Small intestine (tissue), 7 donors: ENCODE data around the gene NADK. TPM values are rescaled to one million over a fixed set of nuclear protein-coding genes. Genes with fewer than 3 reads are reported as not detected.
A peak's percentile ranks its signal among the peaks of the same experiment; 100 is the strongest.

Experiments used
- DNase-seq, 2 donors: peaks; one replicate each; pipeline versions ENCODE4 v3.0.0 to v3.0.0-alpha.2; 2013
- FAIRE-seq: peaks from 2 replicates; lab custom pipeline; 2012; peaks lifted over from hg19 to GRCh38; lab: Jason Lieb, UNC
- H3K27ac ChIP-seq, 3 donors: one replicate each; pipeline ENCODE4 v1.5.1; 2013; ENCODE audit warnings: low read length in 2 of 3, mild to moderate bottlenecking in 2 of 3, control low read depth in 1 of 3, inconsistent platforms in 1 of 3, low read depth in 1 of 3, moderate library complexity in 1 of 3
- H3K27me3 ChIP-seq, 3 donors: one replicate each; pipeline ENCODE4 v1.6.1; 2013; ENCODE audit warnings: low read length in 3 of 3, inconsistent platforms in 1 of 3; ENCODE audit not compliant: control insufficient read depth in 3 of 3, insufficient read depth in 3 of 3
- H3K36me3 ChIP-seq, 3 donors: one replicate each; pipeline ENCODE4 v1.6.1; 2013; ENCODE audit warnings: low read length in 3 of 3, inconsistent platforms in 1 of 3, low read depth in 1 of 3, mild to moderate bottlenecking in 1 of 3, moderate library complexity in 1 of 3; ENCODE audit not compliant: control insufficient read depth in 3 of 3, insufficient read depth in 2 of 3
- H3K4me1 ChIP-seq, 3 donors: one replicate each; pipeline ENCODE4 v1.6.1; 2013; ENCODE audit warnings: low read length in 2 of 3, inconsistent platforms in 1 of 3, low read depth in 1 of 3, mild to moderate bottlenecking in 1 of 3, moderate library complexity in 1 of 3; ENCODE audit not compliant: control insufficient read depth in 3 of 3, insufficient read depth in 2 of 3
- H3K4me3 ChIP-seq, 3 donors: one replicate each; pipeline ENCODE4 v1.5.1; 2013; ENCODE audit warnings: low read length in 3 of 3, control low read depth in 1 of 3, inconsistent platforms in 1 of 3, low read depth in 1 of 3, mild to moderate bottlenecking in 1 of 3, moderate library complexity in 1 of 3
- H3K9me3 ChIP-seq, 2 donors: one replicate each; pipeline ENCODE4 v1.6.1; 2013; ENCODE audit warnings: low read depth in 1 of 2, low read length in 1 of 2; ENCODE audit not compliant: control insufficient read depth in 2 of 2, insufficient read depth in 1 of 2
- whole genome bisulfite sequencing, 3 donors: extraction: QIAGEN DNeasy Blood & Tissue Kit; methylation state at CpG; one replicate each; pipeline ENCODE4 v1.1.7; 2013; 5-methylcytosine and 5-hydroxymethylcytosine counted together
- polyA plus RNA-seq, 4 donors: library from polyadenylated mRNA; stranded (reverse) in 3 of 4; unstranded in 1 of 4; fragments of 200-250 nt in 3 of 4; fragments of 120-200 nt in 1 of 4; gene quantifications; one replicate each; pipeline versions ENCODE4 v1.2.1 to v1.2.3, GENCODE V29; 2013
- donor health status: healthy with polysubstance abuse.
- donor health status: control.
- donor health status: control.
- donor health status: Bipolar disorder and iron deficiency.
- donor health status: healthy.

The NADK gene
- polyA plus RNA-seq, 4 donors = 56.2 to 84.1 (median 68.9) TPM

DNA sequence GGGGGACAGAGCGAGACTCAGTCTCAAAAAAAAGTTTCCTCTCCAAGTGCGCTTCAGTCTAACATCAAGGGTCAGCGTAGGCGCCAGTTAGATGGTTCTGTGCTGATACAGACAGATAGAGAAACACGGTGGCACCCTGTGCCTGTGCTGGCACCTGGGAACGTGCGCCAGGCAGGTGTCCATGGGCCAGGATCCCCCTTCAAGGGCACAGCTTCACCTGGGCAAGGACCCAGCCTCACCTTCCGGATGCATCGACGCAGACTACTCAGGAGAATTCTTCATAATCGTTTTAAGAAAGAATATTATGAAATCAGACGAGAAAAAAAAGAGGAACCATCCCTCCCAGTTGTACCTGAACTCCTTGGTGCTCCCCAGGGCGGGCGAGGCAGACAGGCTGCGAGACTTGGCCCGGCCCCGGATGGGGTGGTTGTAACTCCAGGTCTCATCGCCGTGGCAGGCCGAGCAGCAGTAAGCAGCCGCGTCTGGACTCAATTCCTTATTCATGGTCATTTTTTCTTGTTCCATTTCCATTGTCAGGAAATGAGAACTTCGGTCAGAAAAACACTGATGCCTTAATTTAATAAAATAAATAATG, 13.3 kb downstream of the NADK start:
- DNase-seq (no peak), FAIRE-seq (no peak)
- H3K4me1 ChIP-seq = no peaks in the 10 kb centered on the region
- WGBS, 3 donors = 81 to 87% (median 87%) methylated on average over 23 of the region's 23 CpGs
- peaks cover 0 to 90% (median 6%) of the 10 kb centered on the region in 3 donors for H3K36me3 ChIP-seq
- H3K27me3 ChIP-seq = no peaks in the 10 kb centered on the region
- peaks cover 0 to 8% of the 10 kb centered on the region in 2 donors for H3K9me3 ChIP-seq
- no peak overlapping the region for H3K4me3 ChIP-seq
- no peak overlapping the region for H3K27ac ChIP-seq

GRCh38 chr1:1763657-1764621, 14.3 kb downstream of the NADK start:
- no peak overlapping the region for H3K27ac ChIP-seq
- WGBS, 3 donors = 87 to 92% (median 89%) methylated on average over 31 to 32 of the region's 32 CpGs
- peaks cover 0 to 4% of the 10 kb centered on the region in 2 donors for H3K9me3 ChIP-seq
- FAIRE-seq = no peak
- H3K36me3 ChIP-seq = peaks cover 1 to 90% (median 6%) of the 10 kb centered on the region in 3 donors
- peaks cover 0 to 4% (median 0%) of the 10 kb centered on the region in 3 donors for H3K4me1 ChIP-seq
- H3K4me3 ChIP-seq = no peak overlapping the region
- H3K27me3 ChIP-seq = no peaks in the 10 kb centered on the region
- DNase-seq = no peak

GRCh38 chr1:1761504-1762376, 16.5 kb downstream of the NADK start:
- 96 to 97% (median 96%) methylated on average over 23 of the region's 23 CpGs for WGBS, 3 donors
- Histone ChIP-seq H3K4me1 (peaks cover 4 to 8% (median 6%) of the 10 kb centered on the region in 3 donors), H3K27me3 (no peaks in the 10 kb centered on the region), H3K9me3 (no peaks in the 10 kb centered on the region), H3K4me3 (no peak overlapping the region), H3K36me3 (peaks cover 1 to 91% (median 6%) of the 10 kb centered on the region in 3 donors), H3K27ac (no peak overlapping the region)
- FAIRE-seq (no peak), DNase-seq (no peak)

GRCh38 chr1:1760715-1761114, 17.6 kb downstream of the NADK start:
- Histone ChIP-seq H3K4me1 (peaks cover 4 to 8% (median 6%) of the 10 kb centered on the region in 3 donors), H3K27ac (no peak overlapping the region), H3K36me3 (peaks cover 1 to 95% (median 6%) of the 10 kb centered on the region in 3 donors), H3K27me3 (no peaks in the 10 kb centered on the region), H3K9me3 (no peaks in the 10 kb centered on the region), H3K4me3 (no peak overlapping the region)
- DNase-seq (no peak), FAIRE-seq (no peak)
- WGBS, 3 donors = 82 to 90% (median 87%) methylated on average over 10 of the region's 10 CpGs

GRCh38 chr1:1760345-1760650, 18.0 kb downstream of the NADK start:
- Histone ChIP-seq H3K27ac (no peak overlapping the region), H3K36me3 (peaks cover 1 to 95% (median 3%) of the 10 kb centered on the region in 3 donors), H3K9me3 (no peaks in the 10 kb centered on the region), H3K4me1 (peaks cover 4 to 8% (median 6%) of the 10 kb centered on the region in 3 donors), H3K4me3 (no peak overlapping the region), H3K27me3 (no peaks in the 10 kb centered on the region)
- FAIRE-seq (no peak), DNase-seq (no peak)
- 95 to 97% (median 96%) methylated on average over 20 of the region's 20 CpGs for WGBS, 3 donors

- Histone ChIP-seq H3K36me3 (peaks cover 1 to 96% (median 6%) of the 10 kb centered on the region in 3 donors), H3K4me3 (no peak overlapping the region), H3K9me3 (no peaks in the 10 kb centered on the region), H3K27me3 (no peaks in the 10 kb centered on the region), H3K4me1 (peaks cover 4 to 8% (median 6%) of the 10 kb centered on the region in 3 donors), H3K27ac (peak overlapping the region; percentile 39 to 87 (median 86))
- 54 to 76% (median 75%) methylated on average over 35 to 37 of the region's 37 CpGs for WGBS, 3 donors
- DNase-seq (peak in 1 of 2 donors; percentile 62), FAIRE-seq (no peak)
Observed at GRCh38 chr1:1759456-1760344, 18.6 kb downstream of the NADK start.

DNA sequence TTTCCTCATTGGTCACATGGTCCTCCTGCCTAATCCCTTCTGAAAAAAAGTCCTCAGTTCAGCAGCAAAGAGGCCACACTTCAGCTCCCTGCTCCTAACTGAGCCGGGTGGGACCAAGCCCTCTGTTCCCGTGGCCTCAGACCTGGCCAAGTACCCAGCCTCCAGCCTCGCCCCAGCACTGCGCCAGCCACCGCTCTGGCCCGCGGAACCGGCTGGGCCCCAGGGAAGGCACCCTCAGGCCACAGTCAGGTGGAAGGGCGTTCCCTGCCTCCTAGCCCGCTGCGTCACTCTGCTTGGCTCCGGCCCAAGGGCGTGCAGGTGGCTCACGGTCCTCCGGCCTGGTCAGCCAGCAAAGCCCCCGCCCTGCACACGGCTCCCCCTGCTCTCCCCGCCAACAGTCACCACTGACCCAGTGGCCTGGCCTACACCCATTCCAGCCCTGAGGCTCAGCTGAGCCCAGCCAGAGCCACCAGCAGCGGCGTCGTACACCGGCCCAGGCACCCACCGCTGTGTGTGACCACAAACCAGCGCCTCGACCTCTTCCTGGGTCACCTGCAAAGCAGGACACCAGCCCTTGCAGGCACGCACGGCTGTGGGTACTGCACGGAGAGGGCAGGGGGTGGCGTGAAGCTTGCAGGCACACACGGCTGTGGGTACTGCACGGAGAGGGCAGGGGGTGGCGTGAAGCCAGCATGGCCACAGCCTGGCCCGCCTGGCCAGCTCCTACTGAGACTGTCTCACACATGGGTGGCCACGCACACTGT, 19.4 kb downstream of the NADK start:
- H3K9me3 ChIP-seq = no peaks in the 10 kb centered on the region
- H3K27ac ChIP-seq = peak overlapping the region; percentile 39 to 87 (median 86)
- no peak overlapping the region for H3K4me3 ChIP-seq
- H3K4me1 ChIP-seq = peaks cover 4 to 8% (median 6%) of the 10 kb centered on the region in 3 donors
- DNase-seq (peak; percentile 46 to 94), FAIRE-seq (no peak)
- no peaks in the 10 kb centered on the region for H3K27me3 ChIP-seq
- 24 to 57% (median 38%) methylated on average over 32 to 34 of the region's 34 CpGs for WGBS, 3 donors
- peaks cover 4 to 96% (median 6%) of the 10 kb centered on the region in 3 donors for H3K36me3 ChIP-seq
